Measurements from ENCODE around the gene AKR1B15. TPM values are rescaled to one million over a fixed set of nuclear protein-coding genes. Genes with fewer than 3 reads are reported as not detected.
"Not testable (repeated sequence)": the region's sequence is repeated elsewhere in the genome, so short reads cannot be mapped to it uniquely, and the experiment has no call there.

The AKR1B15 gene
- total RNA-seq, 1 experiment from 2014 or later: 2.0 TPM

- DNase-seq (ENCODE audit: extremely low read depth, low read depth): no peak
These were observed 9.5 kb downstream of the AKR1B15 start for GRCh38 chr7:134558370-134558769.

GRCh38 chr7:134561616-134562015 lies 12.7 kb downstream of the AKR1B15 start:
- not testable (repeated sequence) for DNase-seq (ENCODE audit: extremely low read depth, low read depth)

- no peak for DNase-seq (ENCODE audit: extremely low read depth, low read depth)
These were observed 13.2 kb downstream of the AKR1B15 start for GRCh38 chr7:134562136-134562535.

DNA sequence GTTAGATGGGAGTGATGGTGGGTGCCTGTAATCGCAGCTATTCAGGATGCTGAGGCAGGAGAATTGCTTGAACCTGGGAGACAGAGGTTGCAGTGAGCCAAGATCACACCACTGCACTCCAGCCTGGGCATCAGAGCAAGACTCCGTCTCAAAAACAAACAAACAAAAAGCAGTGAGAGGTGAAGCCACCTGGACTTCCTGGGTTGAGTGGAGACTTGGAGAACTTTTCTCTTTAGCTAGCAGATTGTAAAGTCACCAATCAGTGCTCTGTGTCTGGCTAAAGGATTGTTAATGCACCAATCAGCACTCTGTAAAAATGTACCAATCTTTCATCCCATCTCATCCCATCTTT lies 14.5 kb downstream of the AKR1B15 start:
- DNase-seq (ENCODE audit: extremely low read depth, low read depth): not testable (repeated sequence)

DNA sequence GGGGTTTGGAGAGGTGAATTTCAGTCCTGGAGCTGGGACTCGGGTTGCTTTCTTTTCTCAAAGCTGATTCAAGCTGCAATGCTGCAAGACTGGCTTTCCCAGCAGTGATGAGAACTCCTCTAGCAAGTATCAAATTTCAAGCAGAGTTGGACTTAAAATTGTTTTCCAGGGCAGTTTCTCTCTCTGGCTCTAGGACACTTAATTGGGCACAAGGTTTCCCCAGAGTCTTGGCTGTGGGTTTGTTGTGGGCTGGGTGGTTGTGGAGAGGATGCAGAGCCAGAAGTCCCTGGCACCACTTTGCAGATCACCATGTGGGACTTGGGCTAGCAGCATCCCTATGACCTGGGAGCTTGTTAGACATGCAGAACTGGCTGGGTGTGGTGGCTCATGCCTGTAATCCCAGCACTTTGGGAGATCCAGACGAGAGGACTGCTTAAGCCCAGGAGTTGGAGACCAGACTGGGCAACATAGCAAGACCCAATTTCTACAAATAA lies 16.8 kb downstream of the AKR1B15 start:
- DNase-seq (ENCODE audit: extremely low read depth, low read depth): no peak

- DNase-seq (ENCODE audit: extremely low read depth, low read depth): no peak
These were observed 18.5 kb downstream of the AKR1B15 start for GRCh38 chr7:134567368-134567767.

GRCh38 chr7:134569962-134570361 lies 21.1 kb downstream of the AKR1B15 start:
- DNase-seq (ENCODE audit: extremely low read depth, low read depth): not testable (repeated sequence)

DNA sequence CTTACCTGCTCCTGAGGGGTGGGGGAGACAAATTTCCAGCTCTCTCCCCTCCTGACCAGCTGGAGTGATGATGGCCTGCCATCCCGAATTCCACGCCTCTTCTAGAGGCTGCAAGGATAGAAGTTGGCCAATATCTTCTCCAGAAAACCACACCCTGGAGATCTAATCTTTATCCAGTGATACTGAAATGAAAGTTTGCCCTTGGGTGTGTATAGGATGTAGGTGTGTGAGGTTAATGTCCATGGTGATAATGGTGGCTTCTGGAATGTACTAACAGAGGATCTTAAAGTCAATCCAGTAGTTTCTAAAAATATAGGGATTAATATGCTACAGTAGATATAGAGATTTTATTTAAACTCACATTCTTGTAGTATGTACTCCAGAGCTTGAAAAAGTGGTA lies 22.2 kb downstream of the AKR1B15 start:
- DNase-seq (ENCODE audit: extremely low read depth, low read depth): no peak

GRCh38 chr7:134571746-134572461 lies 23.0 kb downstream of the AKR1B15 start:
- no peak for DNase-seq (ENCODE audit: extremely low read depth, low read depth)

DNA sequence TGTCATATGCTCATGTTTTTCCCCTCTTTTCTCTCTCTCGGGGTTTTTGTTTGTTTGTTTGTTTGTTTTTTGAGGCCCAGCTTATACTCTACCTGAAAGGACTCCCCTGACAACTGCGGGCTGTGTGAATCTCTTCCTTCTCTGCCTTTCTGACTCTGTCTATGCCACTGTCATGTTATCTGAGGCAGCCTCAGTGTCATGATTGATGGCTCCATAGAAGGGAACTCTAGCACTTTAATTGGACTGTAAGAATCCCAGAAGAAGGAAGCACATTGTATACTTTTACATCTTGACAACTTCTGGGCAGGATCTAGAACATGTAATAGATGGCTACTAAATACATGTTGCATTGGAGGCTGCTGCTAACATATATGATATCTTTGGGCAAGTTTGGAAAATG lies 25.4 kb downstream of the AKR1B15 start:
- DNase-seq (ENCODE audit: extremely low read depth, low read depth): no peak

DNA sequence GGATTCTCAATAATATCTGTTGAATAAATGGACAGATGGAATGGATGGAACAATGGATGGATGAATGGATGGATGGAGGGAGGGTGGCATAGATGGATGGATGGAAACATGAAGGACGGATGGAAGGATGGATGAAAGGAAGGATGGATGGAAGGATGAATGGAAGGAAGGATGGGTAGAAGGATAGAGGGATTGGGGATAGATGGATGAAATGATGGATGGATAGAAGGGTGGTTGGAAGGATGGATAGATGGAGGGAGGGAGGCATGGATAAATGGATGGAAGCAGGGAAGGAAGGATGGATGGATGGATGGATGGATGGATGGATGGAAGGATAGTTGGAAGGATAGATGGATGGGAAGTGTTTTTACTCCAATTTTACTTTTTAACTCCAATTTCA lies 35.4 kb downstream of the AKR1B15 start:
- no peak for DNase-seq (ENCODE audit: extremely low read depth, low read depth)

DNA sequence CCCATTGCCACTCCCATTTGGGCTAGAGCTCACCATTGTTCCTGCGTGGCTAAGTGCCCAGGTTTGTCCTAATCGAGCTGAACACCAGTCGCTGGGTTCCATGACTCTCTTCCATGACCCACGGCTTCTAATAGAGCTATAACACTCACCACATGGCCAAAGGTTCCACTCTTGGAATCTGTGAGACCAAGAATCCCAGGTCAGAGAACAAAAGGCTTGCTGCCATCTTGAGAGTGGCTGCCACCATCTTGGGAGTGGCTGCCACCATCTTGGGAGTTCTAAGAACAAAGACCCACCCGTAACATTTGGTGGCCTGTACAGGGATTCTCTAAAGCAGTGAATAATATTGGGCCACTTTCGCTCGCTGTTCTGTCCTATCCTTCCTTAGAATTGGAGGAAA lies 37.0 kb downstream of the AKR1B15 start:
- DNase-seq (ENCODE audit: extremely low read depth, low read depth): no peak

- no peak for DNase-seq (ENCODE audit: extremely low read depth, low read depth)
These were observed 38.8 kb downstream of the AKR1B15 start for GRCh38 chr7:134587750-134588149.

- no peak for DNase-seq (ENCODE audit: extremely low read depth, low read depth)
These were observed 40.6 kb downstream of the AKR1B15 start for GRCh38 chr7:134589491-134589941.

DNA sequence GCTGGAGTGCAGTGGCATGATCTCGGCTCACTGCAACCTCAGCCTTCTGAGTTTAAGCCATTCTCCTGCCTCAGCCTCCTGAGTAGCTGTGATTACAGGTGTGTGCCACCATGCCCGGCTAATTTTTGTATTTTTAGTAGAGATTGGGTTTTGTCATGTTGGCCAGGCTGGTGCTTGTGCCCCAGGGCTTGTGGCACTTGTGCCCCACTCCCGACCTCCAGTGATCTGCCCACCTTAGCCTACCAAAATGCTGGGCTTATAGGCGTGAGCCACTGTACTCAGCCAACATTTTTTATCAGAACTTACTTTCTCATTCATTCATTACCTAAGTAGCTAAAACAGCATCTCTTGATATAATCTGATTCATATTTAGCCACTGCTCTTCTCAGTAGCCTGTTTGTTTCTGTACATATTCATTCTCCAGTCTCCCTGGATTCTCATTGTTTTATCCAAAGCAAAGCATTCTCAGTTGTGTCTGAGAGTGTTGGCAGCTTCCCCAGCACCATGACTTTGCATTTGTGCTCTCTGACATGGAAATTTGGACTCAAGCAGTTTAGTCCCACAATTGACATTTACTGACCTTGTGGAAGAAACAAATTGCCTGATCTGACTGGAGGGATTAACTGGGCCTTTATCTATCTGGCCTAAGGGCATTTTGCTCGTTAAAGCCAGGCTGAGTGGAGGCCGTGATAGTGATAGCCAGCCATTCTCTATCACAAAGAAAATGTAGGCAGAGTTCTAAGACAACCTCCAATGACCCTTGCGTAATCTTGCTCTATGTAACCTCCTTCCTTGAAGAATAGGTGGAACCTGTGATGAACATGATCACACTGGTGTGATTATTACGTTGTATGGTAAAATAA lies 44.9 kb downstream of the AKR1B15 start:
- DNase-seq (ENCODE audit: extremely low read depth, low read depth): peak; percentile 91

DNA sequence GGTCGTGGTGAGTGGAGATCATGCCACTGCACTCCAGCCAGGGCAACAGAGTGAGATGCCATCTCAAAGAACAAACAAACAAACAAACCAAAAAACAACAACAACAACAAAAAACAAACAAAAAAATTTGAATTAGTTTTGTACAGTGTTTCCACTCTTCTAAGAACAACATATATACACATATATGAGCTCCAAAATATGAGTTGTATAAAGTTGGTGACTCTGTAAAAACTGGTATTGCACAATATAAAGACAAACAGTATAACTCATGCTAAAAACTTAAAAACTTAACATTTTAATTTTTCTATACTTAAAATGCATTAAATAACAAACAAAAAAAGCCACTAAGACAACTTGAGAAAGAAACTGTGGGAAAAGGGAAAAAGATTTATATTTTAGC lies 46.0 kb downstream of the AKR1B15 start:
- DNase-seq (ENCODE audit: extremely low read depth, low read depth): no peak

DNA sequence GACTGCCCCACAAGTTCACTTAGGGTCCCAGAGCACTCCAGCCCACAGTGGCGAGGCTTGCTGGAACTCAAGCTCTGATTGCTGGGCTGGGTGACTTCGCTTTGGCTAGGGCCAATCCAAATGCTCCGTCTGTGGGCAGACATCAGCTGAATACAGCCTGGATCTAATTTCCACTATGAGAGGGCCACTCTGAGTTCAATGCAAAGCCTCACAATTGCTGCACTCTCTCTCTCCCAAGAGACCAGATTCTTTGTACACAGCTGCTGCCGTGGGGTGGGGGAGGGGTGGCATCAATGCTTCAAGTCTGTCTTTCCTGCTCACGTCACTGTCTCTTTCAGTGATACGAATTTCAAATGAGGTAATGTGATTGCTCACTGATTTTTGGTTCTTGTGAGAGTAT lies 50.5 kb downstream of the AKR1B15 start:
- no peak for DNase-seq (ENCODE audit: extremely low read depth, low read depth)

DNA sequence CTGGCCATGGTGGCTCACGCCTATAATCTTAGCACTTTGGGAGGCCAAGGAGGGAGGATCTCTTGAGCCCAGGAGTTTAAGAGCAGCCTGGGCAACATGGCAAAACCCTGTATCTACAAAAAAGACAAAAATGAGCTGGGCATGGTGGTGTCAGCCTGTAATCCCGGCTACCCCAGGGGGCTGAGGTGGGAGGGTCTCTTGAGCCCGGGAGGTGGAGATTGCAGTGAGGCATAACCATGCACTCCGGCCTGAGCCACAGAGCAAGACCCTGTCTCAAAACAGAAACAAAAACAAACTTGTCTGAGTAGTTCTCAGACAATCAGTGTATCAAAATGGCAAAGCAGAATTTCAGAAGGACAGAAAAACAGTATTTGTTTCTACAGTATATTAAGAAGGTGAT lies 52.5 kb downstream of the AKR1B15 start:
- DNase-seq (ENCODE audit: extremely low read depth, low read depth): no peak

- peak; percentile 40 for DNase-seq (ENCODE audit: extremely low read depth, low read depth)
These were observed 54.1 kb downstream of the AKR1B15 start for GRCh38 chr7:134602881-134603451.

- DNase-seq (ENCODE audit: extremely low read depth, low read depth): peak; percentile 75
These were observed 57.3 kb downstream of the AKR1B15 start for GRCh38 chr7:134605978-134606923.
